Esophagus muscularis mucosa (tissue), 3 donors: ENCODE data around the gene TOMM70.

Experiments used
- CTCF ChIP-seq, 3 experiments: fragments of 200-600 bp in 2 of 3; fragments of 450-650 bp in 1 of 3; sonication (generic) in 2 of 3; IDR thresholded peaks; one replicate each; pipeline ENCODE4 v1.5.1; 2017 to 2019; ENCODE audit warnings: antibody characterized with exemption in 3 of 3, mild to moderate bottlenecking in 2 of 3, moderate library complexity in 1 of 3
- POLR2A ChIP-seq: fragments of 450-650 bp; IDR thresholded peaks from one replicate; pipeline ENCODE4 v1.6.1; 2017; ENCODE audit warnings: antibody characterized with exemption, moderate library complexity, mild to moderate bottlenecking, low read depth

GRCh38 chr3:100407977-100408532 lies 7.2 kb upstream of the TOMM70 start:
- TF ChIP-seq POLR2A (no peak), CTCF (IDR thresholded peaks at IDR 0.05) (no peak)
